ENCODE results near the gene TNFSF9.

DNA sequence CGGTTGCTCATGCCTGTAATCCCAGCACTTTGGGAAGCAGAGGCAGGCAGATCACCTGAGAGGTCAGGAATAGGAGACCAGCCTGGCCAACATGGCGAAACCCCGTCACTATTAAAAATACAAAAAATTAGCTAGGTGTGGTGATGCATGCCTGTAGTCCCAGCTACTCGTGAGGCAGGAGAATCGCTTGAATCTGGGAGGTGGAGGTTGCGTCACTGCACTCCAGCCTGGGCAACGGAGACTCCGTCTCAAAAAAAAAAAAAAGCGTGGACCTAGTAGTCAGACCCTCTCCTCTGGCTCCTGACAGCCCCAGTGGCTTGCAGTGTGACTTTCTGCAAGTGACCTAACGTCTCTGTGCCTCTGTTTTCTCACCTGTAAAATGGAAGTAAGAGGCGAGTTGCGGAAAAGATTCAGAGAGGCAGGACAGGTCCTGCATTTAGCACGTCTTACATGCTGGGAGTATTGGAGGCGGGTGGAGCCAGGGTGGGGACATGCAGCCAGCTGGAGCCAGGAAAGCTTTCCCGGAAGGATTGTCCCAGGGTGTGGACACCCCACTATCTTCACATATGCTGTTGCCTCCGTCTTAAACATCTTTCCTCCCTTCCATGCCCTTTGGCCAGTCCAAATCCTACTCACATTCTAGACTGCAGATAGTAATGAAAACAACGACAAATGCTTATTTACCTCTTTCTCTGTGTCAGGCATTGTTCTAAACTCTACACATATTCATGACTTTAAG is 31.6 kb upstream of the TNFSF9 start:
- TF ChIP-seq, protein P1, sequence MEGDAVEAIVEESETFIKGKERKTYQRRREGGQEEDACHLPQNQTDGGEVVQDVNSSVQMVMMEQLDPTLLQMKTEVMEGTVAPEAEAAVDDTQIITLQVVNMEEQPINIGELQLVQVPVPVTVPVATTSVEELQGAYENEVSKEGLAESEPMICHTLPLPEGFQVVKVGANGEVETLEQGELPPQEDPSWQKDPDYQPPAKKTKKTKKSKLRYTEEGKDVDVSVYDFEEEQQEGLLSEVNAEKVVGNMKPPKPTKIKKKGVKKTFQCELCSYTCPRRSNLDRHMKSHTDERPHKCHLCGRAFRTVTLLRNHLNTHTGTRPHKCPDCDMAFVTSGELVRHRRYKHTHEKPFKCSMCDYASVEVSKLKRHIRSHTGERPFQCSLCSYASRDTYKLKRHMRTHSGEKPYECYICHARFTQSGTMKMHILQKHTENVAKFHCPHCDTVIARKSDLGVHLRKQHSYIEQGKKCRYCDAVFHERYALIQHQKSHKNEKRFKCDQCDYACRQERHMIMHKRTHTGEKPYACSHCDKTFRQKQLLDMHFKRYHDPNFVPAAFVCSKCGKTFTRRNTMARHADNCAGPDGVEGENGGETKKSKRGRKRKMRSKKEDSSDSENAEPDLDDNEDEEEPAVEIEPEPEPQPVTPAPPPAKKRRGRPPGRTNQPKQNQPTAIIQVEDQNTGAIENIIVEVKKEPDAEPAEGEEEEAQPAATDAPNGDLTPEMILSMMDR (IDR thresholded peaks at IDR 0.05) = no peak
- no peak for TF ChIP-seq POLR2A (IDR thresholded peaks at IDR 0.05)
